HEK293 (cell line): ENCODE results near the gene DDOST.

Source experiments
- CTCF ChIA-PET: fragments of 350-600 bp; formaldehyde crosslinking; extraction: SDS; loops from one replicate; lab custom pipeline; 2021; ENCODE audit warnings: antibody characterized with exemption; lab: Yijun Ruan, JAX
- POLR2A ChIA-PET: fragments of 300-600 bp; formaldehyde crosslinking; extraction: SDS; loops from one replicate; lab custom pipeline; 2020; ENCODE audit warnings: antibody characterized with exemption, inconsistent platforms; lab: Yijun Ruan, JAX
- H3K27ac ChIP-seq: fragments of 200-500 bp; sonication (Bioruptor generic); 2 replicates; pipeline ENCODE4 v1.5.1; 2014; ENCODE audit warnings: low read depth, low read length, control low read depth, inconsistent platforms; ENCODE audit errors: extremely low read depth
- H3K36me3 ChIP-seq, 2 experiments: fragments of 200-500 bp in 1 of 2; sonication (Bioruptor generic) in 1 of 2; 1 replicate in 1 of 2; 2 replicates in 1 of 2; pipeline ENCODE4 v1.5.1; 2014 to 2017; ENCODE audit warnings: inconsistent platforms in 2 of 2, low read length in 2 of 2; ENCODE audit not compliant: control insufficient read depth in 2 of 2, insufficient read depth in 1 of 2
- H3K4me1 ChIP-seq: fragments of 200-500 bp; sonication (Bioruptor generic); 2 replicates; pipeline ENCODE4 v1.5.1; 2014; ENCODE audit warnings: mild to moderate bottlenecking, low read length, inconsistent platforms; ENCODE audit not compliant: control insufficient read depth, insufficient read depth
- H3K4me3 ChIP-seq: 2 replicates; pipeline ENCODE4 v1.5.1; 2011; ENCODE audit warnings: low read depth, mild to moderate bottlenecking, control low read depth, low read length, moderate library complexity
- H3K9me3 ChIP-seq: fragments of 200-500 bp; sonication (Bioruptor generic); 2 replicates; pipeline ENCODE4 v1.5.1; 2014; ENCODE audit warnings: low read depth, low read length, inconsistent platforms; ENCODE audit not compliant: control insufficient read depth, insufficient read depth
- ATF2 ChIP-seq: fragments of 450-650 bp; formaldehyde crosslinking; IDR thresholded peaks from 2 replicates; pipeline ENCODE4 v1.5.1; 2016; ENCODE audit warnings: missing biosample characterization, missing genetic modification characterization, low read depth
- BCL6B ChIP-seq: fragments of 450-650 bp; formaldehyde crosslinking; IDR thresholded peaks from 2 replicates; pipeline ENCODE4 v1.5.1; 2017; ENCODE audit warnings: missing biosample characterization, missing genetic modification characterization
- TRIM28 ChIP-seq: IDR thresholded peaks from 2 replicates; pipeline ENCODE4 v1.6.1; 2011; ENCODE audit warnings: low read length, control low read depth, borderline replicate concordance
- WT1 ChIP-seq: fragments of 450-650 bp; formaldehyde crosslinking; IDR thresholded peaks from 2 replicates; pipeline ENCODE4 v1.5.1; 2016; ENCODE audit warnings: missing biosample characterization, missing genetic modification characterization
- YY2 ChIP-seq: fragments of 450-650 bp; formaldehyde crosslinking; IDR thresholded peaks from 2 replicates; pipeline ENCODE4 v1.5.1; 2016; ENCODE audit warnings: missing biosample characterization, missing genetic modification characterization
- ZBTB7A ChIP-seq: fragments of 450-650 bp; formaldehyde crosslinking; IDR thresholded peaks from 2 replicates; pipeline ENCODE4 v1.5.1; 2016; ENCODE audit warnings: low read depth, missing biosample characterization, missing genetic modification characterization
- ZNF112 ChIP-seq: fragments of 450-650 bp; formaldehyde crosslinking; IDR thresholded peaks from 2 replicates; pipeline ENCODE4 v1.5.0; 2017; ENCODE audit warnings: missing biosample characterization, missing genetic modification characterization
- ZNF133 ChIP-seq: fragments of 450-650 bp; formaldehyde crosslinking; IDR thresholded peaks from 2 replicates; pipeline ENCODE4 v1.5.1; 2016; ENCODE audit warnings: missing biosample characterization, missing genetic modification characterization
- ZNF394 ChIP-seq: fragments of 450-650 bp; formaldehyde crosslinking; IDR thresholded peaks from 2 replicates; pipeline ENCODE4 v1.5.1; 2016; ENCODE audit warnings: missing biosample characterization, missing genetic modification characterization, mild to moderate bottlenecking, moderate library complexity, borderline replicate concordance
- ZNF501 ChIP-seq: fragments of 450-650 bp; formaldehyde crosslinking; IDR thresholded peaks from 2 replicates; pipeline ENCODE4 v1.5.1; 2016; ENCODE audit warnings: missing biosample characterization, missing genetic modification characterization
- ZNF513 ChIP-seq: fragments of 450-650 bp; IDR thresholded peaks from 2 replicates; pipeline ENCODE4 v1.5.1; 2018; ENCODE audit warnings: missing biosample characterization, missing genetic modification characterization
- ZNF514 ChIP-seq: fragments of 450-650 bp; formaldehyde crosslinking; IDR thresholded peaks from 2 replicates; pipeline ENCODE4 v1.5.1; 2016; ENCODE audit warnings: missing biosample characterization, missing genetic modification characterization
- ZNF518A ChIP-seq: fragments of 450-650 bp; formaldehyde crosslinking; conservative IDR thresholded peaks from 2 replicates; pipeline ENCODE4 v1.5.1; 2016; ENCODE audit warnings: low read depth, missing biosample characterization, missing genetic modification characterization
- ZNF549 ChIP-seq: fragments of 450-650 bp; IDR thresholded peaks from 2 replicates; pipeline ENCODE4 v1.5.1; 2018; ENCODE audit warnings: missing biosample characterization, missing genetic modification characterization, mild to moderate bottlenecking, inconsistent platforms, moderate library complexity
- ZNF626 ChIP-seq: fragments of 450-650 bp; sonication (Bioruptor Pico); formaldehyde crosslinking; IDR thresholded peaks from 2 replicates; pipeline ENCODE4 v1.5.1; 2018; ENCODE audit warnings: missing biosample characterization, missing genetic modification characterization, inconsistent platforms
- ZSCAN30 ChIP-seq: fragments of 450-650 bp; IDR thresholded peaks from 2 replicates; pipeline ENCODE4 v1.5.1; 2018; ENCODE audit warnings: missing biosample characterization, mild to moderate bottlenecking, missing genetic modification characterization, moderate library complexity

DDOST gene

GRCh38 chr1:20604678-20605077 lies 56.5 kb downstream of the DDOST start:
- H3K9me3 ChIP-seq, result no peaks in the 10 kb centered on the region
- no peak overlapping the region for H3K4me3 ChIP-seq
- CTCF ChIA-PET, result interaction anchor here (0.9 kb wide), 1 partner anchor 29 kb away, joined by 3 read pairs; no protein-coding TSS in a partner anchor
- H3K27ac ChIP-seq, result no peak overlapping the region
- POLR2A ChIA-PET, result no interaction called here
- no peaks in the 10 kb centered on the region for H3K36me3 ChIP-seq
- TF ChIP-seq ZNF514 (tag by site-specific recombination) (no peak), ZSCAN30 (no peak), ZNF394 (tag by site-specific recombination) (no peak), WT1 (no peak), ZNF501 (tag by site-specific recombination) (no peak), TRIM28 (no peak), BCL6B (no peak), ATF2 (tag by site-specific recombination) (no peak), ZNF133 (tag by site-specific recombination) (no peak), ZNF626 (no peak), ZNF513 (tag by site-specific recombination) (no peak), ZBTB7A (no peak), ZNF518A (no peak), ZNF549 (tag by site-specific recombination) (no peak), ZNF112 (tag by site-specific recombination) (no peak), YY2 (tag by site-specific recombination) (no peak)
- H3K4me1 ChIP-seq, result no peaks in the 10 kb centered on the region
